KOPT-K1 (cell line): ENCODE measurements around the gene PRDM16.

Experiments used
- H3K27ac ChIP-seq: fragments of 200-600 bp; sonication (generic); 2 replicates; pipeline ENCODE4 v1.5.1; 2016; ENCODE audit warnings: antibody characterized with exemption, mild to moderate bottlenecking, low read depth, low read length; ENCODE audit not compliant: poor library complexity, severe bottlenecking
- H3K36me3 ChIP-seq: fragments of 200-600 bp; sonication (generic); 2 replicates; pipeline ENCODE4 v1.5.1; 2017; ENCODE audit warnings: antibody characterized with exemption, mild to moderate bottlenecking, low read length, moderate library complexity; ENCODE audit not compliant: insufficient read depth
- H3K9me3 ChIP-seq: fragments of 200-600 bp; sonication (generic); 2 replicates; pipeline ENCODE4 v1.5.1; 2017; ENCODE audit warnings: antibody characterized with exemption, low read length, mild to moderate bottlenecking; ENCODE audit not compliant: insufficient read depth, poor library complexity, severe bottlenecking

PRDM16 gene

DNA sequence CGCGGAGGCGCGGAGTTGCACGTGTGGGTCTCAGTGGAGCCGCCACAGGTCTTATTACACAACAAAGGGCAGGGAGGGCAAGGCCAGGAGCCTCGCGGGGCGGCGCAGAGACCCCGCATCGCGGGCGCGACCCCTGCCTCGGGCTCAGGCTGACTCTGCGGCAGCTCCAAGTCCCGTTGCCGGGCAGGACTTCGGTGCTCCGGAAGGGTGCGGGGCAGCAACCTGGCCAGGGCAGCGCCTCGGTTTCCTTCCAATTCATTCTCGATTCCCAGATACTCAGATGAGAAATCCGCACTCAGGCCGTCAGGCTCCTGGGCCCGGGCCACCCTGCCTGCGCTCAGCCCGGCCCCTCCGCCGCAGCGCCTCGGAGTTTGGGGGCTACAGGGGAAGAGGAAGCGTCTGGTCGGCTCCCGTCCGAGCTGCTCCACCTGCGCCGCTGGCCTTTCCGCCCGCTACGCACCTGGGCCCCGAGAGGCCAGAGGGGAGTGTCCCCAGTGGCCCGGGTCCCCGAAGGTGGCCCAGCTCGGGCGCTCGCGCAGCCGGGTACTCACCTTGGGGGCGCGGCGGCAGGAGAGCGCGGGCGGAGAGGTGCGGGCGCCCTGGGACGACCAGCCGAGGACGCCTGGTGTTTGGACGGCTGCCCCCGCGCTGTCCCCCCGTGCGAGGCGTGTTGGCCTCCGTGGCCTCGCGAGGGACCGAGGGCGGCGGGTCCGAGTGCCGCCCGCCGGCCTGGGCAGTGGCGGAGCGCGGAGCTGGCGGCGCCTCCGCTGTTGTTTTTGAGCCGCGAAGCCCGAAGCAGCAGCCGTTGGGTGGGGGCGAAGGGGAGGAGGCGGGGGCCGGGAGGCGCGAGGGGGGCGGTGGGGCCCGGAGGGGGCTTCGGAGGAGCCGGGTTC is 1.1 kb upstream of the PRDM16 start:
- H3K27ac ChIP-seq: no peak overlapping the region
- no peaks in the 10 kb centered on the region for H3K36me3 ChIP-seq
- no peaks in the 10 kb centered on the region for H3K9me3 ChIP-seq

DNA sequence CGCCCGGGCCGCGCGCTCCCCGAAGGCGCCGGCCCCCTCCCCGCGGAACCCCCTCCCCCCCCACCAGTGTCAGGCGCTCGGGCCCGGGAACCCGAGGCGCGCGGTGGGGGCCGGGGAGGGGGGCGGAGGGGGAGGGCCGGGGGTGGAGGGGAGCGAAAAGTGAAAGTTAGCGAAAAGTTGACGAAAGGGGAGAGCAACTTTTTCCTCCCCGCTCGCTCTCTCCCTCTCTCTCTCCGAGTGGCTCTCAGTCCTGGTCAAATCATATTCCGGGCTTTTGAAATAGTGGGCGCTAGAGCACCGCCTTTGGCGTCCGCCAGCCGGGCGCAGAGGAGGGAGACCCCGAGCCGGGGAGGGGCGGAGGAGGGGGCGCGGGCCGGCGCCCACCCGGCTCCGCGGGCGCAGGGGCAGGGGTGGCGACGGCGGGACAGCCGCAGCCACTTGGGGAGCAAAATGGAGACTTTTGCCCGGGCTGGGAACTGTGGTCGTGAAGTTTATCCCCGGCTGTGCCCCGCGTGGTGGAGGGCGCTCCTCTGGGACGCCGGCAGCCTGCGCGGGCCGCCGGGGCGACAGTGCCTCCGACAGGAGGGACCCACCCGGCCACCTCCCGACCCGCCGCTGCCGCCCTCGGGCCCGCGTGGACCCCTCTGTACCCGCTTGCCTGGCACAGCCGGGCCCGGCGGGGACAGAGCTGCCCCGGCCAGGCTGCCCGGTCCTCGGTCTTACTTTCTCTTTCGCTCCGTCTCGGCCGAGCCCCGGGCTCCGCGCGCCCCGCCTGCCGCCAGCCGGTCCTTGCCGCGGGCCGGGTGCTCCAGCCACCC is 697 bp downstream of the PRDM16 start:
- no peak overlapping the region for H3K27ac ChIP-seq
- H3K36me3 ChIP-seq: no peaks in the 10 kb centered on the region
- no peaks in the 10 kb centered on the region for H3K9me3 ChIP-seq

DNA sequence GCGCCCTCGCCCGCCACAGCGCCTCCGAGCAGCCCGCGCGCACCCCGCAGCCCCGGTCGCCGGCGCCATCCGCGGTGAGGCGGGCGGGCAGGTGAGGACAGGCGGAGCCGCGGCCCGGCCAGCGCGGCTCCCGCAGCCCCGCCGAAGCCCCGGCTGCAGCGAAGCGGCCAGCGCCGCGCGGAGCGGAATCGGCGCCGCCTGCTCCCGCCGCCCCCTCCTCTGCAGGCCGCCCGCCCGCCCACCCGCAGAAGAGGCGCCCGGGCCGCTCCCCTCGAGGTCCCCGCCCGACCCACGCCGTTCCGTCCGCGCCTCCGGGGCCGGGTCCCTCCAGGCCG is 1.3 kb downstream of the PRDM16 start:
- Histone ChIP-seq H3K36me3 (no peaks in the 10 kb centered on the region), H3K27ac (no peak overlapping the region), H3K9me3 (no peaks in the 10 kb centered on the region)

DNA sequence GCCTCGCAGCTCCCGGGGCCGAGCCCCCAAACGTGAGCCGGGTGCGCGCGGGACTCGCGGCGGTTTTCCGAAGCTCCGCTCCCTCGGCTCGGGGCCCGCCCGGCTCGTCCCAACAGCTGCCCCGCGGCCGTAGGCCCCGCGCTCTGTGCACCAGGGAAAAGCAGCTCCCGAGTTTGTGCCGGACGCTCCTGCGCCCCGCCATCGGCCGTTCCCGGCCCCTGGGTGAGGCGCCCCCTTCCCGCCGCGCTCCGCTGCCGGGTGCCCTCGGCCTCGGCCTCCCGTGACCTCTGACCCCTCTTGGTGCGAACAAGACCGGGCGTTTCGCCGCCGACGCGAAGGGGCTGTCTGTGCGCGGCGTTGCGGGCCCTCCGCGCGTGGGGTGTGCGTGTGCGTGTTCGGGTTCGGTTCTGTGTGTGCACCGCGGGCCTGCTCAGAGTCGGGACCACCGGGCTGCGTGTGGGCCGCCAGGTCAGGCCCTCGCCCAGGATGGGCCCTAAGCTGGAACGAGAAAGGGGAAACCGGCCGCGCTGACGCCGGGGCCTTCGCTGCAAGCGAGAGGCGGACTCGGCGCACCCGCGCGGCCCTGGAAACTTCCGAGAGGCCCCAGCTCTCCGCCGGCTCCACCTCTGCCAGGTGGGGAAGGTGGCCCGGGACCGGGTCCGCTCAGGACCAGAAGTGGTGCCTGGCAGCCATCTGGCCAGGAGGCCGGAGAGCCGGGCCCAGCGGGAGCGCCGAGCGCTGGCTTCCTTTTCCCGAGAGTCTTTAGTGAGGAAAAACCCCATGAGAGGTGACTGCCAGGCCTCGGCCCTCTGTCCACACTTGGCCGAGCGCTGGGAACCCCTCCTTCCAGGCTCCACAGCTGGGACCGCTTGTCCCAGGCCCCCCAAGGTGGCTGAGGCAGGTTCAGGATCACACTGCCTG is 1.9 kb downstream of the PRDM16 start:
- Histone ChIP-seq H3K9me3 (no peaks in the 10 kb centered on the region), H3K27ac (no peak overlapping the region)

DNA sequence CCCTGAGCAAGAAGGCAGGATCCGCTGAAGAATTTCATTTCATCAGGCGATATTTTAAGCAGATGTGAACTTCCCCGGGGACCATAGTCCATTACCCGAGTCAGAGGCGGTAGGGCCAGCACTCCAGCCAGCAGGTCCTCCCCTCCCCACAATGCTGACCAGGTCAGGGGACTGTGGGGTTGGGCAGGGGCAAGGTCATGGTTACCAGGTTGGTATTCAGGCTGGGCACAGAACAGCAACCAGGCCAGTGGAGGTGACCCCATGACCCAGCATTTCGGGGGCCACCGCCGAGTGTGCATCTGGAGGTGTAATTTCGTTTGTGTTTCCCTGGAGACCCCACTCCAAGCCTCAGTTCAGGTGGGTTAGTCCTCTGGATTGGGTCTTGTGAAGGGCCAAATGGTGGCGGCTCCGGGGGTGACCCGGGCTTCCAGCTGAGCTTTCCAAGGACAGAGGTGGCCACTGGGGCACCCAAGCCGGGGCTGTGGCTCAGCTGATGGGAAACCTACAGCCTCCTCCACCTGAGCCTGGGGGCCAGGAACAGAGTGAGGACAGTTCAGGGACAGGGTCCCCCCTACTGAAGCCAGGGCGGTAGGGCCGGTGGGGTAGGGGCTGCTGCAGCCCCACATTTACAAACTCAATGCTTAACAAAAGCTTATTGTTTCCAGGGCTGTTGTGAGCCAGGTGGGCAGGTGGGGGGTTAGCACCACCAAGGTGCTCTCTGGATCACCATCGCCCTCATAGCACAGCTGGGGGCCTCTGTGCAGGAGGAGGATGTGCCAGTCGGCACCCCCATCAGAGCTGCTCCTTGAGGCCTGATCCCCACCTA is 2.8 kb downstream of the PRDM16 start:
- H3K9me3 ChIP-seq: no peaks in the 10 kb centered on the region
- no peaks in the 10 kb centered on the region for H3K36me3 ChIP-seq
- no peak overlapping the region for H3K27ac ChIP-seq

More for the DNA sequence above, 1.9 kb downstream of the PRDM16 start:
- no peaks in the 10 kb centered on the region for H3K36me3 ChIP-seq

GRCh38 chr1:3072391-3073185 is 3.6 kb downstream of the PRDM16 start:
- H3K36me3 ChIP-seq: no peaks in the 10 kb centered on the region
- no peak overlapping the region for H3K27ac ChIP-seq
- H3K9me3 ChIP-seq: no peaks in the 10 kb centered on the region

DNA sequence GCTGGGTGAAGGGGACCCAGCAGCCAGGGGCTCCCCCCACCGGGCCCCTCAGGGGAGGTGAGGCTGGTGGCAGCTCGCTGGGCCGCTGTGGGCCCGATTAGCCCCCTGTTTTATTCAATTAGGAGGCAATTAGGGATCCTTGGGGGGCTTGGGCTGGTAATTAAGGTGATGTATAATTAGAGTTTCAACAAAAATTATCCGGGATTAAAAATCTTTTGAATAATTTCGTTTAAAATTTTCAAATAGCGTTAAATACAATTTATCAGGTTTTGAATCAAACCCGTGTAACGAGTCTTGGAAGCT is 4.1 kb downstream of the PRDM16 start:
- no peaks in the 10 kb centered on the region for H3K36me3 ChIP-seq
- no peak overlapping the region for H3K27ac ChIP-seq
- H3K9me3 ChIP-seq: no peaks in the 10 kb centered on the region

DNA sequence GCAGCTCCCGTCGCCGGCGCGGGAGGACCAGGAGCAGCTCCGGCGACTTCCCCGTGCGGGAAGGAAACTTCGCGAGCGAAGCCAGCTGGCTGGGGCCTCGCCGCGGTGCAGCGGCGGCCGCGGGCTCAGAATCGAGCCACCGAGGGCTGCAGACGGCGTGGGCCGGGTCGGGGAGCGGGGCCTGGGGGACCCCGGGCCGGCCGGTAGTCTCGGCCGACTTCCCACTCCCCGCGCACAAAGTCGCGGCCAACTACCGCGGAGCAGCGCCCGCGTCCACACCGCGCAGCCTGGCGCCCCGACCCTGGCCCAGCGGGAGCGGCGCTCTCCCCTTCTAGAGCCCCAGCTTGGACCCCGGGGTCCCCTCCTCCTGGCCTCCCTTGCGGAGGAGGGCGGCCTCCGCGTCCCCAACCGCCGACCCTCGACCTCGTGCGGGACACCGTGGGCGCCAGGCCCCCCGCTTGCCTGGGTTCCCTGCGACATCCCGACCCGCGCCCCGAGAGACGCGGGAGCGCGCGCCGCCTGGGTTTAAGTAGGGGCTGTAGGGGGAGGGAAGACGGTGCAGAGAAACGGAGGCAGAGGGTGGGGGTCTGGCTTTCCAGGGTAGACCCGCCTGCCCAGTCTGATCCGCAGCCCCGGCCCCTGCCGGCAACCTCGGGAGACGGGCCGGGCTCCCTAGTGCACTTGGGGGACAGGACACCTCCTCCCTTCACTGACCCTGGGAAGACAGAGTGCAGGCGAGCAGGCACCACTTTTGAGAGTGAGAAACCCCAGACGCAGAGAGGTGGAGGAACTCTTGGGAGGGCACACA is 4.7 kb downstream of the PRDM16 start:
- H3K27ac ChIP-seq: no peak overlapping the region
- H3K36me3 ChIP-seq: no peaks in the 10 kb centered on the region
- H3K9me3 ChIP-seq: no peaks in the 10 kb centered on the region

DNA sequence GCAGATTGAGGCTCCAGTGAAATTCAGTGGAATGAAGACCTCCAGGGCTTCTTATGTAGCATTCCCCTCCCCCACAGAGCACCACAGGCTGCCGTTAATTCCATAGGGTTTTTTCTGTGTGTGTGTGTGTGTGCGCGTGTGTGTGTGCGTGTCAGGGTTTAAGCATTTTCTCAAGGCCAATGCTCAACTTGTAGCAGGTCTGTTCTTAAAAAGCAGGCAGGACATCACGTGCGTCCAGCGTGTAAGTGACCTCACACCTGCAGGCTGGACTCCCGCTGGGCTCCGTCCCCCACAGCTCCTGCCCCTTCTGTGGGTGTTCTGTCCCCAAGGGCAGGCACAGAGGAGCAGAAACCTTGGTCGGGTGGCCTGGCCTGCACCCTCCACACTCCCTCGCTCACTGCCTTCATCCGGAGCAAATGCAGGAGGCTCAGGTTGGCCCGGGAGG is 5.3 kb downstream of the PRDM16 start:
- Histone ChIP-seq H3K27ac (no peak overlapping the region), H3K9me3 (no peaks in the 10 kb centered on the region), H3K36me3 (no peaks in the 10 kb centered on the region)

GRCh38 chr1:3074800-3075199 is 5.8 kb downstream of the PRDM16 start:
- H3K9me3 ChIP-seq: no peaks in the 10 kb centered on the region
- no peak overlapping the region for H3K27ac ChIP-seq
- no peaks in the 10 kb centered on the region for H3K36me3 ChIP-seq

DNA sequence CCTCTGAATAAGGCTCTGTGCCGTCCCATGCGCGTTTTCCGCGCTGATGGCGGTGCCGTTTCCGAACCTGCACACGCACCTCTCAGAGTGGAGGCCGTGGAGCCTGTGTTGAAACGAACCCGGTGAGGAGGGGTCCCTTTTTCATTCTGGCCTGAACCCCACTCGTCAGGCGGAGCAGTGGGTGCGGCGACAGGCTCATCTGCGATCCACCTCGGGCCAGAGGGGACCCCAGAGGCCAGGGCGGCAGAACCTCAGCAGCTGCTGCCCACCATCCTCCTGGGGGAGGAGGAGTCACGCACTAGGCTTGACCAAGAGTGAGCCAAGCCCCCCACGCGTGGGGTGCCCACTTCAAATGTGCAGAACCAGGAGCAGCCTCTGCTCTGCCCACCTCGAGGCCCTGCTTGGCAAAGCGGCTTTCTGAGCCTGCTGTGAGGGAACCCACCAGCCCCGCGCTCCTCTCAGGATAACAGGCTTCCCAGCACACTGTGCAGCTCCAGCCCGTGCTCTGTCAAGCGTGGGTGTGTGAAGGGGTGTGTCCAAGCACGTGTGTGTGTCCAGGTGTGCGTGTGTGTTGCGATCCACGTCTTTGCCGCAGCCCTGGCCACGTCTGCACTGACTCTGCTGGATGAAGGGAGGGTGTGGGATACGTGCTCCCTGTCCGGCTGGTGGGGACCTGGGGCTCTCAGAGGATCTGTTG is 6.8 kb downstream of the PRDM16 start:
- H3K9me3 ChIP-seq: no peaks in the 10 kb centered on the region
- no peaks in the 10 kb centered on the region for H3K36me3 ChIP-seq
- H3K27ac ChIP-seq: no peak overlapping the region

GRCh38 chr1:3076363-3076740 is 7.3 kb downstream of the PRDM16 start:
- Histone ChIP-seq H3K27ac (no peak overlapping the region), H3K9me3 (no peaks in the 10 kb centered on the region), H3K36me3 (no peaks in the 10 kb centered on the region)

DNA sequence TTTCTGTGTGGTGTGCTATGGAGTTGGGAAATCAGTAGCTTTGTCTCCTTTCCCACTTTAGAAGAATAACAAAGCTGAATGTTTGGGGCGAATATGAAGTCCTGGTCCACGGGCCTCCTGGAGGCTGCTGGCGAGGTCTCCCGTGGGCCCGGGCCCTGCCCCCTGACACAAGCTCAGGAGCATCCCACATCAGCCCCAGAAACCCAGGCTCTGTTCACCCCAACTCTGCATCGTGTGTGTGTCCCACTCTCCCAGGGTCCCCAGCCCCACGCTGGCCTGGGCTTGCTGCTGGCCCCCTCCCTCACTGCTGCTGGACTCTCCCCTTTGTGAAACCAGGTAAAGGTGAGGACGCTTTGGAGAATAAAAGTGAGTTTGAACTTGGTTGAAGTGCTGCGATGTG is 8.1 kb downstream of the PRDM16 start:
- no peaks in the 10 kb centered on the region for H3K36me3 ChIP-seq
- H3K27ac ChIP-seq: no peak overlapping the region
- H3K9me3 ChIP-seq: no peaks in the 10 kb centered on the region
